HG02759 (cell line): ENCODE measurements around the gene PCLO.
"Not testable (repeated sequence)": the region's sequence is repeated elsewhere in the genome, so short reads cannot be mapped to it uniquely, and the experiment has no call there.

Experiments
- ATAC-seq: cut with Tn5 transposase; IDR thresholded peaks from one replicate; pipeline ENCODE4 v1.9.1; 2021; ENCODE audit warnings: mild to moderate bottlenecking, moderate library complexity; ENCODE audit not compliant: unreplicated experiment

Gene PCLO

GRCh38 chr7:83053965-83054364 lies 108.7 kb downstream of the PCLO start:
- no peak for ATAC-seq

DNA sequence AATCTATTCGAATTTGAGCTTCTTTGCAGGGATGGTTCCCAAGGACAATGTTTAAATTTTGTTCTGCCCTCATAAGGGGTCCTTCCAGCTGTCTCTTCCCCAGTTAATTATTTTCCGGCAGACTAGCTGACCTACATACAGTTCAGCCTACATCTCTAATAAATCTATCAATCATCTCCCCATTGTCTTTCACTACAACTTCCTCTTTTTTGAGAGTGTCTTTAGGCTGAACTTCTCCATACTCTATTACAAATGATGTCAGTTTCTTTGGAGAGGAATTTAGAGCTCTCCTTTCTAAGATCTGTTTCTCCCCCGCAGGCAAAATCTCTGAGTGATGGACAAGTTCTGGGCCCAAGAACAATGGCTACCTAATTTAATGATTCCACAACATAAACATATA lies 122.2 kb downstream of the PCLO start:
- ATAC-seq = no peak

- no peak for ATAC-seq
These were observed 123.9 kb downstream of the PCLO start for GRCh38 chr7:83038787-83039186.

DNA sequence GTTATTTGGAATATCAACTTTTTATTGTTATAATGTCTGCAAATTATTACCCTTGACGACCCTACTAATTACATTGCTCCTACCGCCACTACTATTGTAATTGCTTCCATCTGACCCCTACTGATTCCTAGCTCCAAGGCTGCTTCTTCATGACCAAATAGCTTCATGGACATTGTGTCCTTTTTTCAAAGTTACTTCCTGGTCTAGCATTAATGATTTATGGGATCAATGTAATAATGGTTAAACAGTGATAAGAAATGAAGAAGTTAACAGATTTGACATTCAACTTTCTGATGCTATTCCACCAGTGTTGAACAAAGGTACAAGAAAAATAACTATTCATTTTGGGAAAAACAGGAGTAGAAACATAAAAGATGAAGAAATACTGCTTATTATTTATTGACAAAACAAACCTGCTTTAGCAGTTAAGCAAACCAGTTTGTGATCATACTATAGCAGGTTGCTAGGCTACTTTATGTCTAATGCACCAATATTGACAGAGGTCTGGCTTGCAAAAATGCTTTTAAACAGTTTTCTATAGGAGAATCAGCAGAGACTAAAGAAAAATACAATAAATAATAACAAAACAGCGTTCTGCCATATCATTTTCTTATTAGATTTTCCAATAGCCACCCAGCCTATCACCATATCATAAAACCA lies 125.8 kb downstream of the PCLO start:
- ATAC-seq = no peak

DNA sequence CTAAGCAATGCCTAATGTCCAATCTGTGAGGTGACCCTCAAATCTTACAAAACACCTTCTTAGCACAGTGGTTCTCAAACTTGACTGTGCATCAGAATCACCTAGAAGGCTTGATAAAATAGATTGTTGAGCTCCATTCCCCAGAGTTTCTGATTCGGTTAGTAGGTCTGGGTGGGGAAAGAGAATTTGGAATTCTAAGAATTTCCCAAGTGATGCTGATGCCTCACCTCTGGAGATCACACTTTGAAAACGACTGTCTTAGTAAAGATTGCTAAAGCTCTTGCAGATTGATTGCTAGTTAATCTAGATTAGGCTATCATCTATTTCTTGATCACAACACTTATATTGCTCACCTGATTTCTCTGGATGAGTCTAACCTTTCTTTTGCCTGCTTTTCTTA lies 126.6 kb downstream of the PCLO start:
- ATAC-seq = no peak

DNA sequence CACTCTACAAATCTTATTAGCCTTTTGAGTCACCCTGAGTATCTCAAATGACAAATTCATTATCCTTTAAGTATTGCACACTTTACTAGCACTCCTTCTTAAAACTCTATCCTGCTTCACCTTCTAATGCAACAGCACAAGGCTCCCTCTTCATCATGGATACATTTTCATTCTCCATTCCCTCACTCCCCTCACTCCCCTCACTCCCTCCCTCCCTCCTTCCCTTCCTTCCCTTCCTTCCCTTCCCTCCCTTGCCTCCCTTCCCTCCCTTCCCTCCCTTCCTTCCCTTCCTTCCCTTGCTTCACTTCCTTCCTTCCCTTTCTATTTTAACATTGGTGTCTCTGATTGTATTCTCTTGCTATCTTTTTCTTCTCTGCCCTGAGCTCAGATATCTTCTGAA lies 130.5 kb downstream of the PCLO start:
- no peak for ATAC-seq

GRCh38 chr7:83023817-83024665 lies 138.6 kb downstream of the PCLO start:
- ATAC-seq = not testable (repeated sequence)

GRCh38 chr7:83021032-83021431 lies 141.7 kb downstream of the PCLO start:
- no peak for ATAC-seq

- no peak for ATAC-seq
These were observed 142.5 kb downstream of the PCLO start for GRCh38 chr7:83020161-83020560.

DNA sequence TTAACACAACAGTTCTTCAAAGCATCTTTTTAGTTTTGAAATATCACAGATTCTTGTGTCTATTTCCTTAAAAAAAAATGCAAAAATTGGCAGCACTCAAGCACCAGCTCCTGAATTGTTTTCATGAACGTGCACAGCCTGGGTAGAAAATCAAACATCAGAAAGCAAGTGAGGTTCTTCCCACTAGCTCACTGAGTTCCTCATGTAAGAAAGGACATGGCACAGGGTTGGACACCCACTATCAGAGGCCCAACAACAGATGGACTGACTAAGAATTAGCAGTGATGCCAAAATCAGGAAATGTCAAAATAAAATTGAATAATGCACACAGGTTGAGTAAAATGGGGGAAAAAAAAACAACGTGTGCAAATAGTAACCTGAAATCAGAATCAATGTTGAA lies 146.8 kb downstream of the PCLO start:
- no peak for ATAC-seq

GRCh38 chr7:83014546-83014945 lies 148.1 kb downstream of the PCLO start:
- ATAC-seq = no peak

- no peak for ATAC-seq
These were observed 150.7 kb downstream of the PCLO start for GRCh38 chr7:83011954-83012353.

DNA sequence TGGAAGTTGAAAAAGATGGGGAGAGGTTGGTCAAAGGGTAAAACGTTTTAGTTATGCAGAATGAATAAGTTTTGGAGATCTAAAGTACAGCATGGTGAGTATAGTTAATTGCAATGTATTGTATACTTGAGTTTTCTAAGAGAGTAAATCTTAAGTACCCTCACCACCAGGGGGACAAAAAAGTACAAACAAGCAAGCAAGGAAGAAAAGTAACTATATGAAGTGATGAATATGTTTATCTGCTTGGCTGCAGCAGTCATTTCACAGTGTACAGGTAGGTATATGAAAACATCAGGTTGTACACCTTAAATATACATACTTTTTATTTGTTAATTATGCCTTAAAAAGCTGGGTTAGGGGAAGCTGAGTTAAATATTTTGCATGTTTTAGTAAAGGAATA lies 157.3 kb downstream of the PCLO start:
- no peak for ATAC-seq

DNA sequence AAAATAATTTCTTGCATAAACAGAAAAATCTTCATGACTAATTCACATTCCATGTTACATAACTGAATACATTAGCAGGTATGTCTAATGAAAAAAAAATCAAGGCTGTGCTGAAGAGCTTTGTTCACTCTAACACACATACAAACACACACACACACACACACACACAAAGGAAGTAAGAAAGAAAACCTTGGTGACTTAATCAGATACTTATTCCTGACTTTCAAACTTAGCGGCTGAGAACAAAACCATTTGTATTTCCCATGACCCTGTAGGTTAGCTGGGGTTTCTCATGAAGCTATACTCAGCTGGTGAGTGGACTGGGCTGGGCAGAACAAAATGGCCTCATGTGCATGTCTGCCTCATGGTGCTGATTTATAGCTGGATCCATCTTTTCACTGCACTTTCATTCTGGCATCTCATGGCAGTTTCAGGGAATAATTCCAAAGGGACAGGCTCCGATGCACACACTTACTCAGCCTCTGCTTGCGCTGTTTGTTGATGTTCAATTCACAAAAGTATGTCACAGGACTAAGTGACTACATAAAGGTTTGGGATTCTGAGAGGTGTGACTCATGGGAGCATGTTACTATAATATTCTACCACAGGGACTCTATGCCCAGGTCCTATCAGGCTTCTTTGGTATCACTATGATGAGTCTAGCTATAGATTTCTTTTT lies 161.2 kb downstream of the PCLO start:
- ATAC-seq = no peak

GRCh38 chr7:82998436-82998835 lies 164.2 kb downstream of the PCLO start:
- no peak for ATAC-seq

- ATAC-seq = no peak
These were observed 177.4 kb downstream of the PCLO start for GRCh38 chr7:82985144-82985802.

DNA sequence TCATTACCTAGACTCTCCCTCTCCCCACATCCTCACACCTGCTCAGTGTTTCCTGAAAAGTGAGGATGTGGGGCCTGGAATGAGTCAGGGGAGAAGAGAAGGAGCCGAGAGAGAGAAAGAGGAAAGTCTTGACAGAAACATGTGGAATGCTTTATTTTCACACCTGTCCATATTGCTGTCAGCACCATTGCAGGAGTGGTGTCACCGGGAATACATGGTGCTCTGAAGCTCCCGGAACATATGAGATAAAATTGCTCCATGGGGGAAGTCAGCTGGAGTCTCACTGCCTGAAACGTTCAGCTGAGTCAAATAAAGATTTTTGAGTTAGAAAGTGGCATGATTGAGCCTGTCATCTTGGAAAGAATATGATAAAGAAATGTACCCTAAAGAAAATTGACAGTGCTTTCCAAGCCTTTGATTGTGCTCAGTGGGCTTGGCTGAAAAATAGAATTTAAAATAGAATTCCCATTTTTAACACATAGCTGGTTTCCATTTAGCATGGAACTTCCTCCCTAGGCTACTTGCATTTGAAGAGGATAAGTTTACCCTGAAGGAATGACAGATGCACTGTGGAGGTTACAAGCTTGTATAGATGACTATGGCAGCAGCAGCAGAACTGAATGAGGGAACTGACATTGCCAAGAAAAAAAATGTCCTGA lies 182.4 kb downstream of the PCLO start:
- no peak for ATAC-seq

GRCh38 chr7:82975811-82976468 lies 186.7 kb downstream of the PCLO start:
- no peak for ATAC-seq

DNA sequence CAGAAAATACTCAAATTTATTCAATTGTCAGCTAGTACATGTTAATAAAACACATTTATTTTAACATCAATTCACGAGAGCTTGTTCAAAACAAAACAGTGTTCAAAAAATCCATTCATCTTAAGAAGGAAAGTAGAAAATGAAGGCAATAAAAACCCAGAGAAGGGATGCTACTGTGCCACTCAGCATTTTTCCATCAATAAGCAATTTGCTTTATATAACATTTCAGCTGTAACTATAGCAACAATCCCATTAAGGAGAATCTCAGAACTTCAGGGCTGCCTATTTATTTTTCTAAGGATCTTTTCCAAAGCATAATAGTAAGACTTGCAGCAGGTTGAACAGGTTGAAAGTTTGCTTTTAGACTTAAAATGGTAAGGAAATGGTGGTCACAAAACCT lies 190.5 kb downstream of the PCLO start:
- no peak for ATAC-seq
